Measurements from ENCODE around the gene SGMS1.

GRCh38 chr10:50316695-50317648 lies 306.8 kb downstream of the SGMS1 start:
- TF ChIP-seq POLR2A (IDR thresholded peaks at IDR 0.05; ENCODE audit: low read length) (no peak), GATA1 (IDR thresholded peaks at IDR 0.05; ENCODE audit: low read depth, low read length) (no peak)
